Upper lobe of right lung (tissue), 1 donor: ENCODE results near the gene CAMK1D. TPM values are rescaled to one million over a fixed set of nuclear protein-coding genes. Genes with fewer than 3 reads are reported as not detected.
A peak's percentile ranks its signal among the peaks of the same experiment; 100 is the strongest.

Source experiments
- ATAC-seq: fragments of 200-7000 bp; cut with Tn5 transposase; one replicate; pipeline ENCODE4 v1.9.1; 2020; ENCODE audit warnings: mild to moderate bottlenecking, moderate library complexity
- DNase-seq: peaks from one replicate; pipeline ENCODE4 v3.0.0-alpha.2; 2020
- H3K27ac ChIP-seq: fragments of 200-600 bp; one replicate; pipeline ENCODE4 v1.8.0; 2022
- H3K27me3 ChIP-seq: fragments of 200-600 bp; one replicate; pipeline ENCODE4 v1.8.0; 2022; ENCODE audit warnings: mild to moderate bottlenecking
- H3K36me3 ChIP-seq: fragments of 200-600 bp; one replicate; pipeline ENCODE4 v1.8.0; 2022
- H3K4me1 ChIP-seq: fragments of 200-600 bp; one replicate; pipeline ENCODE4 v1.8.0; 2022
- H3K4me3 ChIP-seq: fragments of 200-600 bp; one replicate; pipeline ENCODE4 v1.8.0; 2022; ENCODE audit warnings: mild to moderate bottlenecking
- H3K9me3 ChIP-seq: fragments of 200-600 bp; one replicate; pipeline ENCODE4 v1.8.0; 2022
- intact Hi-C: fragments of 100-400 bp; cut with DNase I; formaldehyde crosslinking; loops from one replicate; pipeline ENCODE4 v1.11.0; 2022
- total RNA-seq: library from RNA; stranded (reverse); fragmentation: NEBNext Ultra II Directional; extraction: Animal tissue kit (Norgen Biotek cat#: 25700); gene quantifications from one replicate; pipeline ENCODE4 v1.2.1, GENCODE V29; 2021
- TF ChIP-seq, protein P1 (sequence below): fragments of 200-600 bp; IDR thresholded peaks from one replicate; pipeline ENCODE4 v1.8.0; 2022; ENCODE audit warnings: antibody characterized with exemption
- donor health status: DM: no; HTN: yes; CAD: no; lungs with severe emphysema.

Gene CAMK1D
- total RNA-seq, 1 donor from 2014 or later: 17.1 TPM

DNA sequence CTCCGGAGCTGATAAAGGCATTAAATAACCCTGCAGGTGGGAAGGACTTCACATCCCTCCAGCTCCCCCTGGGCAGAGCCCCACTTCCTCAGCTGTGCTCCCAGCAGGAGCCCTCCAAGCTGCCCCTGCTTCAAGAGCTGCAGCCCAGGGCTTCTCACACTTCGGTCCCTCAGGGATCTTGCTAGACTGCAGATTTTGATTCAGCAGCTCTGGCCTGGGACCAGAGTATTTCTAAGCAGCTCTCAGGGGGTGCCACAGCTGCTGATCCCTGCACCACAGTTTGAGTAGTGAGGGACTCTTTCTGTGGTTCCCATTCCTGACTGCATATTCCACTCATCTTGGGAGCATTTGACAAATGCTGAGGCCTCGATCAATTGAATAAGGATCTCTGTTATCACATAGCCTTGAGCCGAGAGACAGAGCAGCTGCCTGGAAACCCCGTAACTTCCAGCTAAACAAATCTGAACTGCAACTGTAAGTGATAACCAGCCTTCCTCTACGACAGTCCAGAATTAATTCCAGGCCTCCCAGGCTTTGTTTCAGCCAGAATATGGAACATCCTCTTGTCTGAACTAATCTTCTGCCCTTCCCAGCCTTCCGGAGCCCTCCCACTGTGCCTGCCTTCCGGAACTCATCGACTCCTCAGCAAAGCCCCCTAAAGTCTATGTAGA lies 490.7 kb downstream of the CAMK1D start:
- no peaks in the 10 kb centered on the region for H3K9me3 ChIP-seq
- ATAC-seq: peak; percentile 9
- peaks cover 17% of the 10 kb centered on the region for H3K4me1 ChIP-seq
- TF ChIP-seq, protein P1, sequence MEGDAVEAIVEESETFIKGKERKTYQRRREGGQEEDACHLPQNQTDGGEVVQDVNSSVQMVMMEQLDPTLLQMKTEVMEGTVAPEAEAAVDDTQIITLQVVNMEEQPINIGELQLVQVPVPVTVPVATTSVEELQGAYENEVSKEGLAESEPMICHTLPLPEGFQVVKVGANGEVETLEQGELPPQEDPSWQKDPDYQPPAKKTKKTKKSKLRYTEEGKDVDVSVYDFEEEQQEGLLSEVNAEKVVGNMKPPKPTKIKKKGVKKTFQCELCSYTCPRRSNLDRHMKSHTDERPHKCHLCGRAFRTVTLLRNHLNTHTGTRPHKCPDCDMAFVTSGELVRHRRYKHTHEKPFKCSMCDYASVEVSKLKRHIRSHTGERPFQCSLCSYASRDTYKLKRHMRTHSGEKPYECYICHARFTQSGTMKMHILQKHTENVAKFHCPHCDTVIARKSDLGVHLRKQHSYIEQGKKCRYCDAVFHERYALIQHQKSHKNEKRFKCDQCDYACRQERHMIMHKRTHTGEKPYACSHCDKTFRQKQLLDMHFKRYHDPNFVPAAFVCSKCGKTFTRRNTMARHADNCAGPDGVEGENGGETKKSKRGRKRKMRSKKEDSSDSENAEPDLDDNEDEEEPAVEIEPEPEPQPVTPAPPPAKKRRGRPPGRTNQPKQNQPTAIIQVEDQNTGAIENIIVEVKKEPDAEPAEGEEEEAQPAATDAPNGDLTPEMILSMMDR: no peak
- no peak for DNase-seq
- intact Hi-C loops: no loop called here
- H3K27ac ChIP-seq: no peak overlapping the region
- H3K36me3 ChIP-seq: no peaks in the 10 kb centered on the region
- H3K27me3 ChIP-seq: no peaks in the 10 kb centered on the region
- no peak overlapping the region for H3K4me3 ChIP-seq

DNA sequence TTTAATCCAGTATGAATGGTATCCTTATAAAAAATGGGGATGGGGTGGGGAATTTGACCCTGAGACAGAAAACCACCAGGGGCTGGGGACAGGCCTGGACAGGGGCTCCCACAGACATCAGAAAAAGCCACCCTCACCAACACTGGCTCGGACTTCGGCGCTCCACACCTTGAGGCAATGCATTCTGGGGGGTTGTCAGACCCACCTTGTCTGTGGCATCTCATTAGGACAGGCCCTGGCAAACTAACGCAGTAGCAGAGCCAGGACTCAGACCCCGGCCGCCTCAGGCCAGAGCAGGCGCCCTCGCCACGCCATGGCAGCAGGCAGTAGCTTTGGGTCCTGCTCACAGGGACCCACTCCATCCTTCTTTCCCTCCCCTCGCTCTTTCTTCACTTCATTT lies 492.1 kb downstream of the CAMK1D start:
- H3K36me3 ChIP-seq: no peaks in the 10 kb centered on the region
- ATAC-seq: no peak
- H3K9me3 ChIP-seq: no peaks in the 10 kb centered on the region
- no peak overlapping the region for H3K27ac ChIP-seq
- peaks cover 12% of the 10 kb centered on the region for H3K4me1 ChIP-seq
- DNase-seq: no peak
- intact Hi-C loops: no loop called here
- TF ChIP-seq, protein P1: no peak
- no peaks in the 10 kb centered on the region for H3K27me3 ChIP-seq
- no peak overlapping the region for H3K4me3 ChIP-seq

DNA sequence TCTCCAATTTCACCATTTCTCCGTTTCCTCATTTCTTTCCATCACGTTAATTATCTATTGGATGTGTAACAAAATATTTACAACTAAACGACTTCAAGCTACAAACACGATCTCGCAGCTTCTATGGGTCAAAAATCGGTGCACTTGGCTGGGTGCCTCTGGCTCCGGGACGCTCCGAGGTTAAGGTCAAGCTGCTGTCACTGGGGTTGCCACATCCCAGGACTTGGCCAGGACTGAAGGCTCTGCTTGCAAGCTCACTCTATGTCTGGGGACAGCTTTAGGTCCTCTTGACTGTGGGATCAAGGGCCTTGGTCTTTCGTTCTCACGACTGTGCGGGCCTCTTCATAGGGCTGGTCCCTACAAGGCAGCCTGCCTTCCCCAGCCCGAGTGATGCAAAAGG lies 492.5 kb downstream of the CAMK1D start:
- no peak overlapping the region for H3K4me3 ChIP-seq
- H3K27me3 ChIP-seq: no peaks in the 10 kb centered on the region
- TF ChIP-seq, protein P1: no peak
- H3K9me3 ChIP-seq: no peaks in the 10 kb centered on the region
- DNase-seq (no peak), ATAC-seq (peak; percentile 13)
- H3K4me1 ChIP-seq: peaks cover 12% of the 10 kb centered on the region
- H3K27ac ChIP-seq: no peak overlapping the region
- no peaks in the 10 kb centered on the region for H3K36me3 ChIP-seq
- intact Hi-C loops: no loop called here

DNA sequence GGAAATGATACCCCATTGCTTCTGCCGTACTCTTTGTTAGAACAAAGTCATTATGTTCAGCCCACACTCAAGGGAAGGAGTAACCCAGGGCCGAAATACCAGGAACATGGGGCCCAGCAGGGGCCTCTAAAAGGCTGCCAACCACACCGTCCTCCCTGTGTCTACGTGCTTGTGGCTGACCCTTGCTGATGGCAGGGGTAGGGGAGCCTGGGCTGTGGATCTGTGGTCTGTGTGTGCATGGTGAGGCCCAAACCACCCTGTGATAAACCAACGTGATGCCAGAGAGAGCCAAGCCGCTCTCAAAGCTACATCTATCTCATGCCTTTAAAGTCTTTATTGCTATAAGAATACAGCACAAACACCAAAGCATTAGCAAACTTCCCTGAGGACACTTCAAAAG lies 493.0 kb downstream of the CAMK1D start:
- Histone ChIP-seq H3K27ac (no peak overlapping the region), H3K4me3 (no peak overlapping the region), H3K27me3 (no peaks in the 10 kb centered on the region), H3K9me3 (no peaks in the 10 kb centered on the region), H3K36me3 (no peaks in the 10 kb centered on the region), H3K4me1 (peaks cover 12% of the 10 kb centered on the region)
- TF ChIP-seq, protein P1: no peak
- DNase-seq (no peak), ATAC-seq (no peak)
- intact Hi-C loops: no loop called here

DNA sequence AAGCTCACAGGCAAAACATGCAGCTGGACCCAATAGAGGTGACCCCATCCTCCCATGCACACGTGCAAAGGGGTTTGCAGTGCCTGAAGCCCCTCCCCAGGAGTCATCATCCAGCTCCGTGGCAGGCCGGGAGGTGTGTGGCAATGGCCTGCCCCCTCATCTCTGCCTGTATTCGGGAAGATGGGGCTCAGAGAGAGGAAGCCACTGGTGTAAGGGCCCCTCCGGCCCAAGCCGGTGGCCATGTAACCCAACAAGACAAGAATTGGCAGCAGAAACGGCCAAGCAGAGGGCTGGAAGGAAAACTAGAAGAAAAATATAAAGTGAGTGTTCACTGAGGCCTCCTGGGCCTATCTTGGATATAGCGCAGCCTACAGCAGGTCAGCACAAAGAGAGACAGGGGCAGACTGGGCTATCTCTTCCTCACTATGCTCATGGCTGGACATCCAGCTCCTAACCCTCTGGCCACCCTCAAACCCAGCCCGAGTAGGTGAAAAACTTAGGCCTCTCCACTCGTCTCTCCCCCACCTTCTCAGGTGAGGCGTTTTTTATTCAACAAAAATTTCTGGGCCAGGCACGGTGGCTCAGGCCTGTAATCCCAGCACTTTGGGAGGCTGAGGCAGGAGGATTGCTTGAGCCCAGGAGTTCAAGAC lies 494.1 kb downstream of the CAMK1D start:
- DNase-seq: no peak
- H3K27ac ChIP-seq: no peak overlapping the region
- no peak for ATAC-seq
- H3K4me1 ChIP-seq: peaks cover 12% of the 10 kb centered on the region
- TF ChIP-seq, protein P1: no peak
- H3K27me3 ChIP-seq: no peaks in the 10 kb centered on the region
- H3K4me3 ChIP-seq: no peak overlapping the region
- intact Hi-C loops: no loop called here
- no peaks in the 10 kb centered on the region for H3K36me3 ChIP-seq
- H3K9me3 ChIP-seq: no peaks in the 10 kb centered on the region
